Measurements from ENCODE around the gene ADAM22.

ADAM22 gene

DNA sequence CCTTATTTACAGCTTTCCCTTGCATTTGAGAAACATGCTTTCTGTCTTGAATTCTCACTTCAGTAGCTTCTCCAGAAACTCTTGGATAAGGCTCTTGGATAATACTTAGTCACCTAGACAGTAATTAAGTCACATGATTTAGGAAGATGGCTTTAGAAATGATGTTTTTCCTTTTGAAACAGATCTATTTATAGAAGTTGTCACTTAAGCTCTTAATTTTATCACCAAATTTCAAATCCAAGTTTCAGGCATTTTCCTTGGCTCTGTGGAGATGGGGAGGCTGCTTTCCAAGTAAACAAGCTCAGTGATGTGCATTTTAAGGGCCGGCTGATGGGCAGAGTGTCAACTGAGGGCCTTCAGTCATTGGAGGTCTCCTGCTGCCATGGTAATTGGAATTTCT lies 155.5 kb downstream of the ADAM22 start:
- Histone ChIP-seq H3K4me1 (ENCODE audit: insufficient read depth, low read length) (peaks cover 7% of the 10 kb centered on the region), H3K36me3 (ENCODE audit: insufficient read depth, low read length) (no peaks in the 10 kb centered on the region), H3K27me3 (ENCODE audit: insufficient read depth, low read length) (no peaks in the 10 kb centered on the region), H3K27ac (ENCODE audit: low read depth, low read length) (no peak overlapping the region), H3K9ac (ENCODE audit: low read depth, low read length) (no peak overlapping the region), H3K4me3 (ENCODE audit: low read length) (no peak overlapping the region), H3K9me3 (ENCODE audit: insufficient read depth, low read depth, low read length) (no peaks in the 10 kb centered on the region)
- 72% methylated on average over 1 of the region's 1 CpG for WGBS

DNA sequence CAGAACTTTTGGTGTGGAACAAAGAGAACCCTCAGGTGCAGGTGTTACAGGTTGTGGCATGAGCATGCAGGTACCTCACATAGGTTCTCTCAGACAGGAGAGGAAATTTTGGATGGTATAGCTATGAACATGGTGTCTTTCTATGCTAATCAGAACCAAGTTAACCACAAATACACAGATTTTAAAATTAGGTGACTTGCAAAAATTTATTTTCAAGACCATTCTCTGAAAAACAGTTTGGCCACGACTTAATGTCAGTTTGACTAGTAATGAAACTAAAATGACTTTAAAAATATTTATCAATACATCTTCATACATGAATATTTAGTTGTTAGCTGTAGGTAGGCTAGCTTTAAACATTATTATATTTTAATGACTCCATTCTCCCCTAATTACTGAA lies 156.2 kb downstream of the ADAM22 start:
- Histone ChIP-seq H3K9me3 (ENCODE audit: insufficient read depth, low read depth, low read length) (no peaks in the 10 kb centered on the region), H3K4me3 (ENCODE audit: low read length) (no peak overlapping the region), H3K36me3 (ENCODE audit: insufficient read depth, low read length) (no peaks in the 10 kb centered on the region), H3K27ac (ENCODE audit: low read depth, low read length) (no peak overlapping the region), H3K27me3 (ENCODE audit: insufficient read depth, low read length) (no peaks in the 10 kb centered on the region), H3K9ac (ENCODE audit: low read depth, low read length) (no peak overlapping the region), H3K4me1 (ENCODE audit: insufficient read depth, low read length) (peaks cover 7% of the 10 kb centered on the region)
- WGBS, result no CpG with 5 or more reads among the region's 1 CpG

DNA sequence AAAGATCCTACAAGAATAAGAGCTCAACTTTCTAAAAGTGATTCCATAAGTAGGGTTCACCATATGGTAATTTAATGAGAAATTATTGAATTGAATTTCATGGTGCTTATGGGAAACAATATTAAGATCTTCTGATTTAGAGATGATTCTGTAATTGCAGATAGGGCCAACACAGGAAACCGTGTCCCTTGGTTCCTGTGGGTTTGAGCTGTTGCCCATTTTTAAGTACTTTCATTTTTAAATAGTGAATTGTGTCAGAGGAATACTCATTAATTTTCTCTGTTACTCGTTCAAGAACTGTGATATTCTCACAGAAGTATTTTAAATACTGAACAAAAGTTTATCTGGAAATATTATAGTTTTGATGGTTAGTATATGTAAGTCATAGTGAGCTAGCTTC lies 156.6 kb downstream of the ADAM22 start:
- 72% methylated on average over 1 of the region's 2 CpGs for WGBS
- Histone ChIP-seq H3K9ac (ENCODE audit: low read depth, low read length) (no peak overlapping the region), H3K27ac (ENCODE audit: low read depth, low read length) (no peak overlapping the region), H3K4me3 (ENCODE audit: low read length) (no peak overlapping the region), H3K9me3 (ENCODE audit: insufficient read depth, low read depth, low read length) (no peaks in the 10 kb centered on the region), H3K36me3 (ENCODE audit: insufficient read depth, low read length) (no peaks in the 10 kb centered on the region), H3K27me3 (ENCODE audit: insufficient read depth, low read length) (no peaks in the 10 kb centered on the region), H3K4me1 (ENCODE audit: insufficient read depth, low read length) (peaks cover 7% of the 10 kb centered on the region)

DNA sequence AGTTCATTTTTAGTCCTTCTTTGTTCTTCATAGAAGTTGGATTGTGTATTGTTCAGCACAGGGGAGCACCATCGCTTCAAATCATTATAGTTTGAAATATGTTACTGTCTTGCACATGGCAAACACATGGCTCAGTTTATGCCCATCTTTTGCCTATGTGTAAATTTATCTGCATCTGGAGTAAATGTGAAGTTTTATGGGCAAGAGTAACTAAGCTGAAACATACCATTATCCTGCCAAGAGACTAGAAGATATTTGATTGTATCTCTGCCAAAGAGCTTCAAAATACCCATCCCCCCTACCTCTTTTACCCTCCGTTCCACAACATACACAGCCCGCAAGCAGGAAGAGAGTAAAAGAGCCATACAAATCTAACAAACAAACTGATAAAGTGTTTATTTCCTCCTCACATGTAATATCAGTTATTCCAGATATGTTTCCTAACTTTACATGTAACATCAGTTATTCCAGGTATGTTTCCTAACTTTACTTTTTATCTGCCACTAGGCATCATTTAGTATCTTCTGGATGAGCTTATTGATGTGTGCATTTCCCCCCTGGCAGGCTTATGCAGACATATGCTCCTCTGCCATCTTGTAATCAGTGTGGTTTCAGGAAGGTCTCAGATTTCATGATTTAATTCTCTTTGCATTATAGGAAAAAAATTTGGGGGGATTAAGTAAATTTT lies 158.1 kb downstream of the ADAM22 start:
- Histone ChIP-seq H3K27ac (ENCODE audit: low read depth, low read length) (no peak overlapping the region), H3K4me1 (ENCODE audit: insufficient read depth, low read length) (peaks cover 7% of the 10 kb centered on the region), H3K9ac (ENCODE audit: low read depth, low read length) (no peak overlapping the region), H3K36me3 (ENCODE audit: insufficient read depth, low read length) (no peaks in the 10 kb centered on the region), H3K9me3 (ENCODE audit: insufficient read depth, low read depth, low read length) (no peaks in the 10 kb centered on the region), H3K4me3 (ENCODE audit: low read length) (no peak overlapping the region), H3K27me3 (ENCODE audit: insufficient read depth, low read length) (no peaks in the 10 kb centered on the region)
- WGBS, result 98% methylated on average over 3 of the region's 3 CpGs

DNA sequence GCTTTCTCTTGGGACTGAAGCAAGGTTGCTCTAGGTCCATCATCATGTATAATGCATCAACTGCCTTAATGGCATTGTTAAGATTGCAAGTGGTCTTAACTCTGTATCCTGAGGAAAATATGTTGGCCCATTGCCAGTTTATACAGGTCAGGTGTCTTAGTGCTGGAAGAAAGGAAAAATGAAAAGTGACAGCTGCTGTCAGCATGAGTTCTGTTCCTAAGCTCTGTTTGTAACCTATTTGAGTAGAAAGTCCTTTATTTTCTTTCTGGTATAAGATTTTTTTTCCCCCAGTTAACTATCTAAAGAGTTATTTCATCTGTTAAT lies 158.6 kb downstream of the ADAM22 start:
- H3K4me1 ChIP-seq (ENCODE audit: insufficient read depth, low read length), result peaks cover 7% of the 10 kb centered on the region
- no peaks in the 10 kb centered on the region for H3K9me3 ChIP-seq (ENCODE audit: insufficient read depth, low read depth, low read length)
- H3K27ac ChIP-seq (ENCODE audit: low read depth, low read length), result no peak overlapping the region
- H3K27me3 ChIP-seq (ENCODE audit: insufficient read depth, low read length), result no peaks in the 10 kb centered on the region
- H3K36me3 ChIP-seq (ENCODE audit: insufficient read depth, low read length), result no peaks in the 10 kb centered on the region
- H3K9ac ChIP-seq (ENCODE audit: low read depth, low read length), result no peak overlapping the region
- no peak overlapping the region for H3K4me3 ChIP-seq (ENCODE audit: low read length)

DNA sequence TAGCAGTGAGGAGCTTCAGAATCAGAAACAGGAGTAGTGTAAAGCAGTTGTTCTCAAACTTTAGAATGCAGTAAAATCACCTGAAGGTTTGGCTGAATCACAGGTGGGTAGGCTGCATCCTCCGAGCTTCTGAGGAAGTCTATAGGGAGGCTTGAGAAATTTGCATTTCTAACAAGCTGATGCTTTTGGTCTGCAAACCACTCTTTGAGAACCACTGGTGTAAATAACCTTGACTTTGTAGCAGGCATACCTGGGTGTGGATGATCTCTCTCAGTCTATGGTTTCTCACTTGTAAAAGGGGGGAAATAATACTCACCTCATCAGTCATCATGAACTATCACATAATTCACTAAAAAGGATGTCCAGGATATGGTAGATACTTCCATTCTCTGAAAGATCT lies 167.7 kb downstream of the ADAM22 start:
- H3K4me3 ChIP-seq (ENCODE audit: low read length), result no peak overlapping the region
- no peaks in the 10 kb centered on the region for H3K4me1 ChIP-seq (ENCODE audit: insufficient read depth, low read length)
- H3K9ac ChIP-seq (ENCODE audit: low read depth, low read length), result no peak overlapping the region
- no peaks in the 10 kb centered on the region for H3K36me3 ChIP-seq (ENCODE audit: insufficient read depth, low read length)
- WGBS, result 57% methylated on average over 1 of the region's 1 CpG
- no peak overlapping the region for H3K27ac ChIP-seq (ENCODE audit: low read depth, low read length)
- no peaks in the 10 kb centered on the region for H3K27me3 ChIP-seq (ENCODE audit: insufficient read depth, low read length)
- no peaks in the 10 kb centered on the region for H3K9me3 ChIP-seq (ENCODE audit: insufficient read depth, low read depth, low read length)

DNA sequence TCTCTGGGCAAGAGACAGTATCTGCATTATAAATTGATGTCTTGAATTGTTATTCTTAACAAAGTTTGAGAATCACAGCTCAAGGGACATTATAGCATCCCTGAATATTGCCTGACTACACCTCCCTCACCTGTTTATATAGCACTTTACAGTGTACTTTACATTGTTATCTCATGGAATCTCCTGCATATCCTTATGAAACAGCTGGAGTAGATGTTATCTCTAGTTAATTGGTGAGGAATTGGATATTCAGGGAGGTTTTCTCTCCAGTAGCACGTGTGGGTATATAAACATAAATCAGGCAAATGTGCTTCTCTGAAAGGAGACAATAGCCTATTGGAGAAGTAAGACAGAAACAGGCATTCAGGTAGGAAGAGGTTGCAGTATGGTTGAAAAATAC lies 168.6 kb downstream of the ADAM22 start:
- Histone ChIP-seq H3K4me1 (ENCODE audit: insufficient read depth, low read length) (no peaks in the 10 kb centered on the region), H3K27me3 (ENCODE audit: insufficient read depth, low read length) (no peaks in the 10 kb centered on the region), H3K4me3 (ENCODE audit: low read length) (no peak overlapping the region), H3K36me3 (ENCODE audit: insufficient read depth, low read length) (no peaks in the 10 kb centered on the region), H3K9me3 (ENCODE audit: insufficient read depth, low read depth, low read length) (no peaks in the 10 kb centered on the region), H3K27ac (ENCODE audit: low read depth, low read length) (no peak overlapping the region), H3K9ac (ENCODE audit: low read depth, low read length) (no peak overlapping the region)
- WGBS, result 55% methylated on average over 1 of the region's 1 CpG

DNA sequence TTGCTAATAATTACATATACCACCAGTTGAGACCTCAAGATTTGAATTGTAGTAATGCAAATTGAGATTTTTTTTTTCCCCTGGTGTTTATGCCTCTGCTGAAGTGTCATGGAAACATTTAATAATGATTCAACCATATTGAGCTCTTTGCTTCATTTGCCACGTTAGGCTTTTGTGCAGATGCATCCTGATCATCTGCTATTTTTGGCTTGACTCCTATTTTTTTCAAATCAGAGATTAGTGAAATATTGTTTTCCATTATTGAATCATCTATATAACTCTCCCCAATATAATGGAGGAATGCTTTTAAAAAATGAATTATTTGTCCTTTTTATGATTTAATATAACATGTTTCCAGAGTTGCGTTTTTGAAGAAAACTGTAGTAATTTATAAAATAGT lies 170.7 kb downstream of the ADAM22 start:
- Histone ChIP-seq H3K27me3 (ENCODE audit: insufficient read depth, low read length) (no peaks in the 10 kb centered on the region), H3K36me3 (ENCODE audit: insufficient read depth, low read length) (no peaks in the 10 kb centered on the region), H3K4me3 (ENCODE audit: low read length) (no peak overlapping the region), H3K9me3 (ENCODE audit: insufficient read depth, low read depth, low read length) (no peaks in the 10 kb centered on the region), H3K9ac (ENCODE audit: low read depth, low read length) (no peak overlapping the region), H3K27ac (ENCODE audit: low read depth, low read length) (no peak overlapping the region), H3K4me1 (ENCODE audit: insufficient read depth, low read length) (no peaks in the 10 kb centered on the region)
- 83% methylated on average over 1 of the region's 2 CpGs for WGBS

DNA sequence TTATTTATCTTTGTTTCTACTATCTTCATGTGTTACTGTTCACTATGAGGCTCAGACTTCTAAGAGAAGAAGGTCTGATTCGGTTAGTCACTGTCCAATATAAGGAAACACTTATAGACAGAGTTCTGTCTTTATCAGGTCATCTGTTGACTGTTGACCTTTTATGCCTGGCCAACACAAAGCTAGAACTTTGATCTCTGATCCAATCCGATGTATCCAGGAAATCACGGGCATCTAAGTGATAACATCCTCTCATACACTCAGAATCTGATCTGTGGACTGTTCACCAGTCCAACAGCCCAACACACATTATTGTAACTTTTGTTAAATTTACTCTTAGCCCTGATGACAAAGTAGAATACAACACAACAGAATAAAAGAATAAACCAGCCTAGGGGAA lies 171.2 kb downstream of the ADAM22 start:
- H3K4me1 ChIP-seq (ENCODE audit: insufficient read depth, low read length), result no peaks in the 10 kb centered on the region
- WGBS, result 97% methylated on average over 3 of the region's 3 CpGs
- no peak overlapping the region for H3K27ac ChIP-seq (ENCODE audit: low read depth, low read length)
- no peak overlapping the region for H3K9ac ChIP-seq (ENCODE audit: low read depth, low read length)
- H3K4me3 ChIP-seq (ENCODE audit: low read length), result no peak overlapping the region
- H3K27me3 ChIP-seq (ENCODE audit: insufficient read depth, low read length), result no peaks in the 10 kb centered on the region
- H3K36me3 ChIP-seq (ENCODE audit: insufficient read depth, low read length), result no peaks in the 10 kb centered on the region
- no peaks in the 10 kb centered on the region for H3K9me3 ChIP-seq (ENCODE audit: insufficient read depth, low read depth, low read length)

DNA sequence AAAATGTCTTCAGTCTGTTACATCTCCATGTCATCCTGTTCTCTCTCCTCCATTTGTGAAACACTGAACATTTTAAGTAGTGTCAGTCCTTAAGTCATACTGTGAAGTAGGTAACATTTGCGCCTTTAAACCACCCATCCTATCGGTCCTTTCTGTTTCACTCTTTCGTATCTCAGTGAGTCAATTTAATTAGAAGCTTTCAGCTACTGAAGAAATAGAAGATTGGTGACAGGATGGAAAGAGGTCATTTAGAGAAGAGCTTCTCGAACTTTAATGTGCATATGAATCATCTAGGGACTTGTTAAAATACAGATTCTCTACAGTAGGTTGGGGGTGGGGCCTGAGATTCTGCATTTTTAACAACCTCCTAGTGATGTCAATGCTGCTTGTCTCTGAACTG lies 172.4 kb downstream of the ADAM22 start:
- WGBS, result 93% methylated on average over 4 of the region's 4 CpGs

DNA sequence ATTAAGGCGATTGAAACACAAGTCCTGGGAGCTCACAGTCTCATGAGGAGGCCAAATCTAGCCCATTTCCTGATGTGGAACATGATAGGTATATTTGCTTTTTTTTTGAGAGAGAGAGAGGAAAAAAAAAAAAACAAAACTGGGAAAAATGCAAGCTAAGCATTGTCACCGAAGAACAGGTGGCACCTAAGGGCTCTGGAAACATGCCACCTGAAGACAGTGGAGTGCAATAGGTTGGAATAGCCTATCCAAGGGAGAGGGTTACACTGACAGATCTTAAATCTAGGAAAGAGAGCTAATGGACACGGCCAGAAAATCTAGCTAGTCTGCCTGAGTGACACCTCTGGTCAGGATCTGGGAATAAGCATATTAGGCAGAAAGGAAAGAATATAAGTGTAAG lies 175.6 kb downstream of the ADAM22 start:
- H3K27ac ChIP-seq (ENCODE audit: low read depth, low read length), result no peak overlapping the region
- H3K9me3 ChIP-seq (ENCODE audit: insufficient read depth, low read depth, low read length), result no peaks in the 10 kb centered on the region
- no peaks in the 10 kb centered on the region for H3K36me3 ChIP-seq (ENCODE audit: insufficient read depth, low read length)
- H3K27me3 ChIP-seq (ENCODE audit: insufficient read depth, low read length), result no peaks in the 10 kb centered on the region
- 0 out of 2 replicates have a peak, but pooled peaks cover 3% of the 10 kb centered on the region for H3K4me1 ChIP-seq (ENCODE audit: insufficient read depth, low read length)
- H3K9ac ChIP-seq (ENCODE audit: low read depth, low read length), result no peak overlapping the region
- no peak overlapping the region for H3K4me3 ChIP-seq (ENCODE audit: low read length)
- WGBS, result 91% methylated on average over 3 of the region's 3 CpGs

More for the DNA sequence above, 172.4 kb downstream of the ADAM22 start:
- Histone ChIP-seq H3K9ac (ENCODE audit: low read depth, low read length) (no peak overlapping the region), H3K36me3 (ENCODE audit: insufficient read depth, low read length) (no peaks in the 10 kb centered on the region), H3K27ac (ENCODE audit: low read depth, low read length) (no peak overlapping the region), H3K4me3 (ENCODE audit: low read length) (no peak overlapping the region), H3K9me3 (ENCODE audit: insufficient read depth, low read depth, low read length) (no peaks in the 10 kb centered on the region), H3K4me1 (ENCODE audit: insufficient read depth, low read length) (no peaks in the 10 kb centered on the region), H3K27me3 (ENCODE audit: insufficient read depth, low read length) (no peaks in the 10 kb centered on the region)

DNA sequence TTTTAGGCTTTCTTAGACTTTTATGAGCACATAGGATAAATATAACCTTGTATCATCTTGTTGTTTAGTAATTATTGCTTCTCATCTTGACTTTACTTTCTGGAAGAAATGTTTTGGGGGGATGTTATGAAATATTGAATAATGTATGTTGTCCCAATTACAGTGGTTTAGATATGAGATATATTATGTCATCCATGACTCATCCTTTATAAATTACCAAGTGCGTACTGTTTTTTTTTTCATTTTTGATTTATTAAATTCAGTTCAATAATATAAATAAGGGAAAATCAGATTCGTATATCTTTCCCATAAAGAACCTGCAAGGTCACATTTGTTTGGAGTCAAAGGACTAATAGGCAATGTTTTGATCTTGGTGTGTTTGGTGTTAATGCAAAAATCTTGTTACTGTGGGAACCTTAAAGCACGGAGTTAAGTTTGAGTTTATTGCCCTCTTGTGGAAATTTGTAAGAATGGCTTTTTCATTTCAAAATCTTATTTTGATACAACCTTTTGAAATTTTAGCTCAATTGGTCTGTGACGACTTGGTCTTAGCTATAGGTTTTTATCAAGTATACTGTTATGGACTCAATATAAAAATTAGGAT lies 177.2 kb downstream of the ADAM22 start:
- Histone ChIP-seq H3K27me3 (ENCODE audit: insufficient read depth, low read length) (no peaks in the 10 kb centered on the region), H3K36me3 (ENCODE audit: insufficient read depth, low read length) (no peaks in the 10 kb centered on the region), H3K4me3 (ENCODE audit: low read length) (no peak overlapping the region), H3K9ac (ENCODE audit: low read depth, low read length) (no peak overlapping the region), H3K9me3 (ENCODE audit: insufficient read depth, low read depth, low read length) (no peaks in the 10 kb centered on the region), H3K4me1 (ENCODE audit: insufficient read depth, low read length) (0 out of 2 replicates have a peak, but pooled peaks cover 3% of the 10 kb centered on the region), H3K27ac (ENCODE audit: low read depth, low read length) (no peak overlapping the region)
- WGBS, result 12% methylated on average over 2 of the region's 4 CpGs

Measured in HUES64 (cell line).